MM.1S (cell line): Measurements from ENCODE around the gene SEC11C.

ENCODE experiments used
- DNase-seq: peaks from one replicate; pipeline ENCODE4 v3.0.0-alpha.2; 2015
- H2AFZ ChIP-seq: fragments of 300-600 bp; sonication (generic); 2 replicates; pipeline ENCODE4 v1.6.0; 2016; ENCODE audit warnings: antibody characterized with exemption, low read length
- H3F3A ChIP-seq: fragments of 300-600 bp; sonication (generic); 2 replicates; pipeline ENCODE4 v1.6.1; 2016; ENCODE audit warnings: mild to moderate bottlenecking, antibody characterized with exemption, low read length, moderate library complexity, mixed read lengths; ENCODE audit not compliant: insufficient read depth
- H3K27ac ChIP-seq: fragments of 300-600 bp; sonication (generic); 2 replicates; pipeline ENCODE4 v1.5.1; 2016; ENCODE audit warnings: mild to moderate bottlenecking, low read length
- H3K27me3 ChIP-seq: fragments of 300-600 bp; sonication (generic); replicated peaks from 2 replicates; pipeline ENCODE4 v1.6.0; 2016; ENCODE audit warnings: low read length; ENCODE audit not compliant: insufficient read depth
- H3K36me3 ChIP-seq: fragments of 300-600 bp; sonication (generic); replicated peaks from 2 replicates; pipeline ENCODE4 v1.6.1; 2016; ENCODE audit warnings: mild to moderate bottlenecking, low read length, mixed read lengths; ENCODE audit not compliant: insufficient read depth
- H3K4me1 ChIP-seq: fragments of 300-600 bp; sonication (generic); 2 replicates; pipeline ENCODE4 v1.6.1; 2016; ENCODE audit warnings: low read length, mixed read lengths
- H3K4me2 ChIP-seq: fragments of 300-600 bp; sonication (generic); 2 replicates; pipeline ENCODE4 v1.6.0; 2016; ENCODE audit warnings: low read depth, low read length
- H3K4me3 ChIP-seq: fragments of 300-600 bp; sonication (generic); 2 replicates; pipeline ENCODE4 v1.5.1; 2016; ENCODE audit warnings: low read length, mixed read lengths
- H3K79me2 ChIP-seq: fragments of 300-600 bp; sonication (generic); 2 replicates; pipeline ENCODE4 v1.6.1; 2016; ENCODE audit warnings: mixed run types, low read length, mixed read lengths
- H3K9ac ChIP-seq: fragments of 300-600 bp; sonication (generic); 2 replicates; pipeline ENCODE4 v1.6.1; 2016; ENCODE audit warnings: low read length, mixed read lengths
- H3K9me2 ChIP-seq: fragments of 300-600 bp; sonication (generic); replicated peaks from 2 replicates; pipeline ENCODE4 v1.6.1; 2016; ENCODE audit warnings: mild to moderate bottlenecking, low read length, mixed read lengths; ENCODE audit not compliant: insufficient read depth
- H3K9me3 ChIP-seq: fragments of 300-600 bp; sonication (generic); replicated peaks from 2 replicates; pipeline ENCODE4 v1.6.1; 2016; ENCODE audit warnings: mild to moderate bottlenecking, low read length, mixed read lengths; ENCODE audit not compliant: insufficient read depth
- H4K20me1 ChIP-seq: fragments of 300-600 bp; sonication (generic); 2 replicates; pipeline ENCODE4 v1.6.1; 2016; ENCODE audit warnings: mild to moderate bottlenecking, low read length, moderate library complexity, mixed read lengths; ENCODE audit not compliant: insufficient read depth
- EZH2 ChIP-seq: fragments of 300-600 bp; sonication (generic); optimal IDR thresholded peaks from 2 replicates; pipeline ENCODE3; 2017; ENCODE audit warnings: low read depth, mild to moderate bottlenecking, antibody characterized with exemption, low read length, mixed read lengths
- EZH2phosphoT487 ChIP-seq: fragments of 300-600 bp; sonication (generic); IDR thresholded peaks from 2 replicates; pipeline ENCODE4 v1.6.1; 2018; ENCODE audit warnings: antibody characterized with exemption, low read length
- TF ChIP-seq, protein P1 (sequence below): fragments of 300-600 bp; sonication (generic); IDR thresholded peaks from 2 replicates; pipeline ENCODE4 v1.5.1; 2016; ENCODE audit warnings: antibody characterized with exemption, low read length, mixed read lengths

The SEC11C gene

DNA sequence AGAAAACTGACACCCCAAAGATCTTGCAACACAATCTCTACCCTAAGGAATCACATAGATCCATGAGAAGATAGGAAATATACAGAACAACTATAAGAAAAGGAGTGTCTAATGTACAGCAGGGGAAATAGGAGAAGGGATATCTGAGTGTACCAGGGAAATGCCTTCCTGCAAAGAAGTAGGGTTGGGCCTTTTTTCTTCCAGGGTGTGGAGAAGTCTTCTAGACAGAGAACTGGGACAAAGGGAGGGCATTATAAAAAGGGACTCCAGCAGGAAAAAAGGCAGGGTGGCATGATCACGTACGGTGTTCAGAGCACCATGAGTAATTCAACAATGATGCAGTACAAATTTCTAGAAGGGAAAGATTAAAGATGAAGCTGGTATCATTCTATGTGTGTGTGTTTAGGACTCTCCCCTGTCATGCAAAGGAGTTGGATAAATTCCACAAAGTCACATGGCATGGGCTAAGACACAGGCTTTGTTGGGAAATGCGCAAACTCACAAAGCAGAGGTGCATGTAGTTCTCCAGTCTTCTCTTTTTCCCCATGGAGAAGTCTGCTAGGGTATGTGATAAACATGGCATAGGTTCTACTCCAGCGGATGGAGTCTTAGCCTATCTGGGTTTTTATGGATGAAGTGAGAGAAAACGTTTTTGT is 6.7 kb upstream of the SEC11C start:
- H4K20me1 ChIP-seq = no peaks in the 10 kb centered on the region
- no peak overlapping the region for H2AFZ ChIP-seq
- H3K79me2 ChIP-seq = no peaks in the 10 kb centered on the region
- H3K27me3 ChIP-seq = no peaks in the 10 kb centered on the region
- no peaks in the 10 kb centered on the region for H3K9me2 ChIP-seq
- H3K9me3 ChIP-seq = no peaks in the 10 kb centered on the region
- H3K4me2 ChIP-seq = no peak overlapping the region
- no peak overlapping the region for H3K4me3 ChIP-seq
- no peaks in the 10 kb centered on the region for H3K4me1 ChIP-seq
- H3K36me3 ChIP-seq = no peaks in the 10 kb centered on the region
- H3K27ac ChIP-seq = no peak overlapping the region
- no peaks in the 10 kb centered on the region for H3F3A ChIP-seq
- no peak for DNase-seq
- no peak overlapping the region for H3K9ac ChIP-seq
- TF ChIP-seq EZH2phosphoT487 (no peak), EZH2 (no peak)
- TF ChIP-seq, protein P1, sequence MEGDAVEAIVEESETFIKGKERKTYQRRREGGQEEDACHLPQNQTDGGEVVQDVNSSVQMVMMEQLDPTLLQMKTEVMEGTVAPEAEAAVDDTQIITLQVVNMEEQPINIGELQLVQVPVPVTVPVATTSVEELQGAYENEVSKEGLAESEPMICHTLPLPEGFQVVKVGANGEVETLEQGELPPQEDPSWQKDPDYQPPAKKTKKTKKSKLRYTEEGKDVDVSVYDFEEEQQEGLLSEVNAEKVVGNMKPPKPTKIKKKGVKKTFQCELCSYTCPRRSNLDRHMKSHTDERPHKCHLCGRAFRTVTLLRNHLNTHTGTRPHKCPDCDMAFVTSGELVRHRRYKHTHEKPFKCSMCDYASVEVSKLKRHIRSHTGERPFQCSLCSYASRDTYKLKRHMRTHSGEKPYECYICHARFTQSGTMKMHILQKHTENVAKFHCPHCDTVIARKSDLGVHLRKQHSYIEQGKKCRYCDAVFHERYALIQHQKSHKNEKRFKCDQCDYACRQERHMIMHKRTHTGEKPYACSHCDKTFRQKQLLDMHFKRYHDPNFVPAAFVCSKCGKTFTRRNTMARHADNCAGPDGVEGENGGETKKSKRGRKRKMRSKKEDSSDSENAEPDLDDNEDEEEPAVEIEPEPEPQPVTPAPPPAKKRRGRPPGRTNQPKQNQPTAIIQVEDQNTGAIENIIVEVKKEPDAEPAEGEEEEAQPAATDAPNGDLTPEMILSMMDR = no peak

DNA sequence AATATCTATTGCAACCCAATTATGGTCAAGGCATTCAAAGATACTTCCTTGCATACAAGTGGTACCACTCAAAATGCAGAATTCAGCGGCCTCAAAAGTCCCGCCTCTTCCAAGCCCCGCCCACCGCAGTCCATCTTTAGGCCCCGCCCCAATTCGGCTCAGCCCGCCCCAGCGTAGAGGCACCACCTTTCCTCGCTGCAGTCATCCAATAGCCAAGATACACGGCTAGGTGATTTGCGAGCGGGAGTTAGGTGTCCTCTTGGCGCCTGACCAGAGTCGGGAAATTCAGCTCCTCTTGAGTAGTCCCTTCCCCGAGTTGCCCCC is 431 bp upstream of the SEC11C start:
- Histone ChIP-seq H3K27me3 (no peaks in the 10 kb centered on the region), H3F3A (peaks cover 33% of the 10 kb centered on the region), H4K20me1 (no peaks in the 10 kb centered on the region), H3K9ac (peak overlapping the region; percentile 99), H3K9me2 (no peaks in the 10 kb centered on the region), H3K4me1 (peaks cover 9% of the 10 kb centered on the region), H2AFZ (peak overlapping the region; percentile 73), H3K4me3 (peak overlapping the region; percentile 98), H3K36me3 (no peaks in the 10 kb centered on the region), H3K79me2 (peaks cover 47% of the 10 kb centered on the region), H3K27ac (peak overlapping the region; percentile 91), H3K9me3 (no peaks in the 10 kb centered on the region), H3K4me2 (peak overlapping the region; percentile 58; the same call in 1 of the 2 replicates)
- no peak for TF ChIP-seq EZH2phosphoT487
- TF ChIP-seq, protein P1 = no peak
- no peak for TF ChIP-seq EZH2
- peak; percentile 93 for DNase-seq

DNA sequence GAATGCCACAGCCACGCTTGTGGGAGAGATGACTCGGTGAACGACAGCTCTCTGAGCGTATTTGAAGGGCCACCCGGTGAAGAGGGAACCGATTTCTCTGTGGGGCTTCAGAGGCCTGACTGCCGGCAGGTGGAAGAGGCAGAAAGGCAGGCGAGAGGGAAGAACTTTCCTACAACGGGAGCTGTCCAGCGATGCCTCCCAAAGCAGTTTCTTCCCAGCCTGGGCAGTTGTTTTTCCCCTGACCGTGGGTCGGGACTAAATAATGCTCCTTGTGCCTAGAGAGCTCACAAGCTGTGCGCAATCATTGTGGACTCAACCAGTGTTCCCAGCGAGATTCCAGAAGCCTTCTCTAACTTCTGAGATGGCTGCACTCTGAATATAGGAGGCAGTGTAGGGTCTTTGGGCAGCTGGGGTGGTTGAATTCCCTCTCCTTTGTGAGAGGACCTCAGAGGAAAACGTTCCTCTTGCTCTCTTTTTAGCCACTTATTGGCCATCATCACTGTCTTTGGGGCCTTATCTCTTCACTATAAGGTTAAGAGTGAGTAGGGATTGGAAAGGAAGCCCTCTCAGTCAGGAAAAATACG is 710 bp downstream of the SEC11C start:
- Histone ChIP-seq H2AFZ (no peak overlapping the region), H3K27me3 (no peaks in the 10 kb centered on the region), H4K20me1 (peaks cover 6% of the 10 kb centered on the region; the same call in 1 of the 2 replicates), H3K79me2 (peaks cover 58% of the 10 kb centered on the region), H3K4me2 (peak overlapping the region; percentile 98), H3K4me1 (peaks cover 19% of the 10 kb centered on the region), H3K27ac (peak overlapping the region; percentile 91), H3K4me3 (peak overlapping the region; percentile 98), H3K9me2 (no peaks in the 10 kb centered on the region), H3K36me3 (no peaks in the 10 kb centered on the region), H3K9ac (peak overlapping the region; percentile 99), H3F3A (peaks cover 33% of the 10 kb centered on the region), H3K9me3 (no peaks in the 10 kb centered on the region)
- DNase-seq = peak; percentile 20
- TF ChIP-seq EZH2 (no peak), EZH2phosphoT487 (no peak)
- TF ChIP-seq, protein P1 = no peak; the same call in 1 of the 2 replicates
